ENCODE data around the gene TACO1.

Gene TACO1

DNA sequence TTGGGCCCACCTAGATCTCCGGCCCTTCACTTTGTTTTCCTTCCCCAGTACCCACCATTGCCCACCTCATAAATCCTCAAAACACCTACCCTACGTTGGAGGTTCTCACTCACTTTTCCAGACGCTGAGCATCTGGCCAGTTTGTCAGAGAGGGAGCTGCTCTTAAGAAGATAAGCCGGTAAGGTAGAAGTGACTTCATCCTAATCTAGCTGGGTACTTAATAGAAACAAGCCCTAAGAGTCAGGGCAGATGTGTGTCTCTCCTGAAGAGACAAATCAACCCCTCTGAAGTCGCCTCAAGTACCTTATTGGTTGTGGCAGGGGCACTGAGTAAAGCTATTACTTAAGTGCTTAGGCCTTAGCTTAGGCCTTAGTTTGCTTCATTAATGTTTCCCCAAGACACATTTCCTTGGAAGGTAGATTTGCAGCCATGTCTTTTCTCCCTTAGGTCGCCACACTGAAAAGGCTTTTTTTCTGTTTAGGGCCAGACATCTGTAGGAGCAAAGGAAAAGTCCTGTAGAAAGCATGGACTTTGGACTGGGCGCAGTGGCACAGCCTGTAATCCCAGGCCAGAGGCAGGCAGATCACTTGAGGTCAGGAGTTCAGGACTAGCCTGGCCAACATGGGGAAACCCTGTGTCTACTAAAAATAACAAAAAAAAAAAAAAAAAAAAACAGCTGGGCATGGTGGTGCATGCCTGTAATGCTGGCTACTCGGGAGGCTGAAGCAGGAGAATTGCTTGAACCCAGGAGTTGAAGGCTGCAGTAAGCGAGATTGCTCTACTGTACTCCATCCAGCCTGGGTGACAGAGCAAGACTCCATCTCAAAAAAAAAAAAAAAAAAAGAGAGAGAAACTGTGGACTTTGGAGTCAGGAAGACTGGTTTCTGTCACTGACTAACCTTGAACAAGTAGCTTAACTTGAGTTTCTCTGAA, 1.0 kb downstream of the TACO1 start:
- peak overlapping the region; percentile 78 for H3K27ac ChIP-seq
- TF ChIP-seq, protein P1, sequence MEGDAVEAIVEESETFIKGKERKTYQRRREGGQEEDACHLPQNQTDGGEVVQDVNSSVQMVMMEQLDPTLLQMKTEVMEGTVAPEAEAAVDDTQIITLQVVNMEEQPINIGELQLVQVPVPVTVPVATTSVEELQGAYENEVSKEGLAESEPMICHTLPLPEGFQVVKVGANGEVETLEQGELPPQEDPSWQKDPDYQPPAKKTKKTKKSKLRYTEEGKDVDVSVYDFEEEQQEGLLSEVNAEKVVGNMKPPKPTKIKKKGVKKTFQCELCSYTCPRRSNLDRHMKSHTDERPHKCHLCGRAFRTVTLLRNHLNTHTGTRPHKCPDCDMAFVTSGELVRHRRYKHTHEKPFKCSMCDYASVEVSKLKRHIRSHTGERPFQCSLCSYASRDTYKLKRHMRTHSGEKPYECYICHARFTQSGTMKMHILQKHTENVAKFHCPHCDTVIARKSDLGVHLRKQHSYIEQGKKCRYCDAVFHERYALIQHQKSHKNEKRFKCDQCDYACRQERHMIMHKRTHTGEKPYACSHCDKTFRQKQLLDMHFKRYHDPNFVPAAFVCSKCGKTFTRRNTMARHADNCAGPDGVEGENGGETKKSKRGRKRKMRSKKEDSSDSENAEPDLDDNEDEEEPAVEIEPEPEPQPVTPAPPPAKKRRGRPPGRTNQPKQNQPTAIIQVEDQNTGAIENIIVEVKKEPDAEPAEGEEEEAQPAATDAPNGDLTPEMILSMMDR (IDR thresholded peaks at IDR 0.05) = no peak
- no peak for TF ChIP-seq ZFX (IDR thresholded peaks at IDR 0.05; ENCODE audit: borderline replicate concordance)

DNA sequence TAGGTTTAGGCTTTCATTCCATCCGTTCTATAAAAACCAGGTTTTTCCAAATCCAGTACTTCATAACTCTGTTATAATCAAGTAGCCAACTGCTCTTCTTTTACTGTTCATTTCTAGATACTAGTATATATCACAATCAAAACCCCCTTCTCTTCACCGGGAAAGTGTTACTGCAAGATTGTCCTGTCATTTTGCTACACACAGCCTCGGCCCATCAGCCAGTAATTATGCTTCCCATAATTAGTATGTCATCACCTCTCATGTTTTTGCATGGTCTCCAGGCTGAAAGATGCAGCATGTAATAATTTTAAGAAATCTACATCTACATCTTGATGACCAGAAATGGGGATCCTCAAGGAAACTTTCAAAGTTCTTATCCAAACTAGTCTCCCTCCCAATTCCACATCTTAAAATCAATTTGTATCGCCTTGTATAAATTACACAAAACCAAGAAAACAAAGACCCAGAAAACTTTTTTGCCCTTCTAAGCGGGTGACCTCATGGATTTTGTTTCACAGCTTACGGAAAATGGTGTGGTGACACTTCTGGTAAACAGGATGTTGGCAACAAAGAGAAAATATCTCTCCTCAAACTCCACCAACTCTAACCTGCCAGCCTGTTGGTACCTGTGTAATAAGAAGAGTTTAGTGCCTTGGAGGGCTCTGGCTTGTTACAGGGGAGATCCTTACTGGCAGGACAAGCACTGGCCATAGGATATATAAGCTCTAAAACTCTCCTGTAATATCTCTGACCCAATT, 9.3 kb downstream of the TACO1 start:
- TF ChIP-seq ZFX (IDR thresholded peaks at IDR 0.05; ENCODE audit: borderline replicate concordance) = no peak
- TF ChIP-seq, protein P1 (IDR thresholded peaks at IDR 0.05) = no peak
- H3K27ac ChIP-seq = no peak overlapping the region

DNA sequence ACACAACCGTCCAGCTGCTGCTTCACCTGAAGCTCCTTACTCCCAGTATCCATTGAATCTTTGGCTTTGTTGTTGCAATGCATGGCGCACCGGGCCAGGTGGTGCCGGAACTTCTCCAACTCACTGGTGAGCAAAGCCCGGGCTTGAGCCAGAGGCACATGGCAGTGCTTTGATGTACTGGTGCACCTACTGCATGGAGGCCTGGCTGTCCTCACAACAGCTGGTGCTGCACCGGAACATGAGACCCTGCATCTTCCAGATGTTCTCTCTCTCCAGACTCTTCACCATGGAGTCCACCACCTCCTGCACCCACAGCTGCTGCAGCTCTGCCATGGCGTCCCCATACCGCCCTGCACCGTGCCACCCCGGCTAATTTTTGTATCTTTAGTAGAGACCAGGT, 10.2 kb downstream of the TACO1 start:
- H3K27ac ChIP-seq = no peak overlapping the region
- no peak for TF ChIP-seq ZFX (IDR thresholded peaks at IDR 0.05; ENCODE audit: borderline replicate concordance)
- TF ChIP-seq, protein P1 (IDR thresholded peaks at IDR 0.05) = no peak

DNA sequence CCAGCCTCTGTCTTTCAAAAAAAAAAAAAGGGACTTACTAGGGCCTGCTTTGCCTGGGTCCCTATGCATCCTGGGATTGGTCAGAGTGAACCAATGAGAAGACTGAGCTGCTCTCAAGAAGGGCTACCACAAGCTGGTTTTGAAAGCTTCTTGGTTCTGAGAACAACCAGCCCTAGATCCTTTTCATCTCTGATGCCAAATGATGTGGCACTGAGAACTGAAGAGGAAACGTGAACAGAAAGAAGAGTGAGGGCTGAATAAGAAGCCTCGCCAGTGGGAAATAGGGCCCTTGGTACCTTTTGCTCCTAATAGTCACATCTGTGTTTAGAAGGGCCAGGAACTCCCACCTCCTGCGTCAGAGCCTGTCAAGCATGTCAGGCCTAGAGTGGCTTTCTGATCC, 10.7 kb downstream of the TACO1 start:
- H3K27ac ChIP-seq = no peak overlapping the region
- TF ChIP-seq ZFX (IDR thresholded peaks at IDR 0.05; ENCODE audit: borderline replicate concordance) = no peak
- TF ChIP-seq, protein P1 (IDR thresholded peaks at IDR 0.05) = no peak

DNA sequence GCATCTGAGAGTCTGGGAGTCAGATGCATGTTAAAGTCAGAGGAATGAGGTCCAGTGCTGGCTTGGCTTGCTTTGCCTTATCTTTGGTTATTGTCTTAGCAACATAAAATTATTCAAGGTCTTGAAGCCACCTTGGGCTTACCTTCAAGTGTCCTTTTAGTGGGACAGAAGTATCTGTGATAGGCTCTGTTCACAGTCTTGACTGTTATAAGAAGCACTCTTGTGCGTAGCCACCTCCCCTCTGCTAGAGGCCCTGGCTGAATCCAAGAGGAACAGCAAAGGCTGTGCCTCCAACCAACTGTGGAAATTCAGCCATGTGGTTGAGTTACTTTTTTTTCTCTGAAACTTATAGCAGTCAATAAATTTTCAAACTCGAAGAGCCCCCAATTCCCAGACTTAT, 13.0 kb downstream of the TACO1 start:
- no peak overlapping the region for H3K27ac ChIP-seq
- TF ChIP-seq, protein P1 (IDR thresholded peaks at IDR 0.05) = no peak
- no peak for TF ChIP-seq ZFX (IDR thresholded peaks at IDR 0.05; ENCODE audit: borderline replicate concordance)

DNA sequence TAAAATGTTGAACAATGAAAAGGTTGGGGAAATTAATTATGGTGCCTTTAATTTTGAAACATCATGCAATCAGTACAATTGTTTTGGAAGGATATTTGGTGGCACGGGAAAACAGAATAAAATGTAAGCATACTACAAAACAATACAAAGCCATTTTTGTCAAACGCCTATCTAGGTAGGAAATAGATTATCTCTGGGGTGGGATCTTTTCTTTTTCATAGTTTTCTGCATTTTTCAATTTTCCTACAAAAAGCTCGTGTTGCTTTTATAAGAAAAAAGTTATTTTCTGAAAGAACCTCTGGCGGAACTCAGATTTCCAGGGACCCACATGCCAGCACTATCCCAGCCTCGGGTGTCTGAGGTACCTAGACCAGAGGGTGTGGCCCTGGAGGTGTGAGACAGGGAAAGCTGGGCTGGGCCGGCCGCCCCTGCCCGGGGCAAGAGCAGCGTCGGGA, 20.6 kb downstream of the TACO1 start:
- H3K27ac ChIP-seq = peak overlapping the region; percentile 80
- no peak for TF ChIP-seq ZFX (IDR thresholded peaks at IDR 0.05; ENCODE audit: borderline replicate concordance)
- TF ChIP-seq, protein P1 (IDR thresholded peaks at IDR 0.05) = no peak

Measured in 22Rv1 (cell line).